ENCODE data around the gene MYMK.
A peak's percentile ranks its signal among the peaks of the same experiment; 100 is the strongest.

MYMK gene

DNA sequence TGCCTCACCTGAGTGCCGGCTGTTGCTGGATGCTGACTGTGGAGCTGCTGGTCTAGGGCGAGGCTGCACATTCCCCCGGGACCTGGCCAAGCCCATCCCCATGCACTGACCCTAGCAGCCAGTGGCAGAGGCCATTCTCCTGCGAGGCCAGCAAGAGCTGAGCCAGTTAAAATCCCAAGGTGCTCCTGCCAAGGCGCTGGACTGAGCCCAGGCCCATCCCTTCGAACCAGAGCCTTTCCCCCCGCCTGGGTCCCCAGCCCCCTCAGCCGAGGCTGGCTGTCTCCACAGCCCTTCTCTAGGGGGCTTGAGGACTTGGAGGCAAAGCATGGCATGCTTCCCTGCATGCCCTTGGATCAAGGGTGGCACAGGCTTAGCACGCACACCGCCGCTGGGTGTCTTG lies 11.3 kb upstream of the MYMK start:
- no peak for DNase-seq (ENCODE audit: low read depth in 1 of 2, low spot score in 1 of 2)

DNA sequence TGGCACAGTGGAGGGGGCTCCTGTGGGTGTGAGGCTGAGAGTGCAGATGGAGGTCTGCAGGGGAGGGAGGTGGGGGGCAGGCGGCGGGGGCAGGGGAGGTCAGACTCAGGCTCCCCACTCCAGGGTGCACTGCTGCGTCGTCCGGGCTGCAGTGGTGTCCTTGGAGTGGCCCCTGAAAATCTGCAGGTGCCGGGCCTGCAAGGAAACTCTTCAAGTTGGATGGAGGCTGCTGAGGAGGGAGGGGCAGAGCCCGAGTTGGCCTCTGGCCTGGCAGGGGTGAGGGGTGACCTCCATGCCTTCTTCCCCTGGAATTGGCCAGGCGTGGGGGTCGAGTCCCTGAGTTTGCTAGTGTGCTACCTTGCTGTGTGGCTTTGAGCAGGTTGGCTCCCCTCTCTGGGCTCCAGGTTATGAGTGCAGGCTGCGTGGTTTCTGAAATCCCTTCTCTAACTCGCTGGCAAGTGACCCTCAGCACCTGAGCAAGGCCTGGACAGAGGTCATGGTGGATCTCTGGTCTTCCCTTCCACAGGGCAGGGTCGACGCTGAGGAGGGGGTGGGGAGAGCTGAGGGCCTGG lies 10.6 kb upstream of the MYMK start:
- DNase-seq (ENCODE audit: low read depth in 1 of 2, low spot score in 1 of 2): no peak

DNA sequence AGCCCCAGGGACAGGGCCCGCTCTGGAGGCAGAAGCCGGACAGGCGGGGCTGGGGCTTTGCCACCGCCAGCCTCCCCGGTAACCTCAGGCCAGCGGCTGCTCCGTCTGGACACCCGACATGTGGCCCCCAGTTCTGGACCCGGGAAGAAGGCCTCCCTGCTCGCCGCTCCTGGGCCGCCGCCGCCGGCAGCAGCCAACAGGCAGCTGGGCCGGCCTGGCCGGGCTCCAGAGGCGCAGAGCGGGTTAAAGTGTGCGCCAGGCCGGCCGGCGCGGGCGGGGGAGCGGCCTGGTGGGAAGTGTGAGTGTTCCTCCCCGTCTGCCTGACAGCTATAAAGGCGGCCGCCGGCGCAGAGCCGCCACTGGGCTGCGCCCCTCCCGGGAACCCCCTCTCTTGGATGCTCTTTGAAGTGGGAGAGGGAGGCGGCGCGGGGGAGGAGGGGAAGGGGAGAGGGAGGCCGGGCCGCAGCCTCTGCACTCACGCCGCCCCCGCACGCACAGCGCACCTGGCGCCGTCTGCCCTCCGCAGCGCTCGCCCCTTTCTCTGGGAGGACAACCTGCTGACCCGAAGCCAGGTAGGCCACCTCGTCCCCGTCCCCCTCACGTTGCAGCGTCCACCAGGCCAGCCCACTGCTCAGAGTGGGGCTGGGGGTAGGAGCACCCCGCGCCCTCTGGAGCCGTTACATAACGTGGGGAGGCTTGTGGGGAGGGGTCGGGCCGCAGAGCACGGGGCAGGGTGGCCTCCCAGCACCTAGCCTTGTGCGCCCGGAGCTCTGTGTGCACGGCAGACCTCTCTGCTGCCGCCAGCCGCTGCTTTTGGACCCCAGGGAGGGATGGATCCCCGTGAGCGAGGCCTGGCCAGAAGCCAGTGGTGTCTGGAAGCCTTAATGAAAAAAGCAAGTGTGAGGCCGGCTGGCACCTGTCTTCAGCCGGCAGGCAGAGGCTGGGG lies 9.9 kb upstream of the MYMK start, which contains the start of gene ADAMTSL2:
TSS of gene ADAMTSL2 (plus strand) at position 359 of the 946 bp plus-strand sequence. CDS start 2,009 bp downstream, outside the sequence.
- no peak for DNase-seq (ENCODE audit: low read depth in 1 of 2, low spot score in 1 of 2)

DNA sequence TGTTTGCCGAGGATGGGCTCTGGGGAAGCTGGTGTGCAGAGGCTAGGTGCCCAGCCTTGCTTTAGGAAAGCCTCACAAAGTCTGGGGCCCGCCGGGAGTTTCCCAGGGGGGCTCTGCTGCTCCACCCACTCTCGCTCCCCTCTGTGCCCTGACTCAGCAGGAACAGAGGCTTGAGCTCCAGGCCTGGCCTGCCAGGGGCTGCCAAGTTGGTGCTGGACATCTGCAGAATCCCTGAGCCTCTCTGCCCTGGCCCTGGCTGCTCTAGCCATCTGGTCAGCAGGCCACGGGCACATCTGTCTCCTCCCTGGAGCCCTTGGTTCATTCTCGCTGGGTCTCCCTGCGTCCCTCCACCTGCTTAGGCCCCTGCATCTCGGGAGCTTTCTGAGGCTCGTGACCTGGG lies 9.1 kb upstream of the MYMK start:
- DNase-seq (ENCODE audit: low read depth in 1 of 2, low spot score in 1 of 2): no peak

DNA sequence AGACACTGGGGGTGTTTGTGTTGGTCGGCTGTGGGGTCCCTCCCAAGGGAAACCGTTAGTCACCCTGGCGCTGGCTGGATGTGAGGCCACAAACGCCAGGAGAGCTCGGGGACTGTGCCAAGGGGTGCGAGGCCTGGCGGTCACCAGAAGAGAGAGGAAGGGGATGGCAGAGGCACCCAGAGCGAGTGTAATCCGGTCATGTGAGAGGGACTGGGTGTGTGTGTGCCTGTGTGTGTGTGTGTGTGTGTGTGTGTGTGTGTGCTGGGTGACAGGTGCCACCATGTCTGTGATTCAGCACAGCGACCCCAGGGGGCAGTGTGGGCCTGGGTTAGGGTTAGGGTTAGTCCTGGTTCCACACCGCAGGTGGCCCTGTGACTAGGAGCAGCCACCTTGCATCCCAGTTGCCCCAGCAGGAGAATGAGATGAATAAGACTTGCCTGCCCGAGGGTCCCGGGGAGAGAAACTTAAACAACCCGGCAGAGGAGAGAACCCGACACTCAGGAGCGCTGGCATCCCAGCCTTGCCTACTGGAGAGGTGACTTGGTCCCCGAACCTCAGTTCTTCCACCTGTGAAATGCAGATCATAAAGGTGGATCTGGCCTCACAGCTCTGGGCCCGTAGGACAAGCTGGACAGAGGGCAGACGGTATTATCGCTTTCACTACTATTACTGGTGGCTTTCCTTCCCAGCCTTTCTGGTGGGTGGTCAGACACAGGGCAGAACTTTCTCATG lies 8.3 kb upstream of the MYMK start:
- DNase-seq (ENCODE audit: low read depth in 1 of 2, low spot score in 1 of 2): peak; percentile 28 to 58

DNA sequence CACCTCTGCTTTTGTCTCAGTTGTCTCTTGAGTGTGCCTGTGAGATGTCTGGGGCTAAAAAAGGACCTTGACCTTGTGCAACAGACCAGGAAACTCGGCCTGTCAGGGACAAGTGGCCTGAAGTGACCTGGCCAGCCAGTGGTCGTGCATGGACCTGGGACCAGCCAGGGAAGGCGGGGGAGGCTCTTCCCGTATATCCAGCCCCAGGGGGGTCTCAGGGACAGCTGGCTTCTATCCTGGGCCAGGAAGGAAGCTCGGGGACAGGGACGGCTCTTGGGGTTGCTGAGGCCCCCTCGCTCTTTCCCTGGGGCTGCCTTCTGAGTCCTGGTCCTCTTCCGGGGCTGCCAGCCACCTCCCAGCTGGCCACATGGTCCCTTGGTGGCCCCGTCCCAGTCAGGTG lies 6.5 kb upstream of the MYMK start:
- DNase-seq (ENCODE audit: low read depth in 1 of 2, low spot score in 1 of 2): no peak

DNA sequence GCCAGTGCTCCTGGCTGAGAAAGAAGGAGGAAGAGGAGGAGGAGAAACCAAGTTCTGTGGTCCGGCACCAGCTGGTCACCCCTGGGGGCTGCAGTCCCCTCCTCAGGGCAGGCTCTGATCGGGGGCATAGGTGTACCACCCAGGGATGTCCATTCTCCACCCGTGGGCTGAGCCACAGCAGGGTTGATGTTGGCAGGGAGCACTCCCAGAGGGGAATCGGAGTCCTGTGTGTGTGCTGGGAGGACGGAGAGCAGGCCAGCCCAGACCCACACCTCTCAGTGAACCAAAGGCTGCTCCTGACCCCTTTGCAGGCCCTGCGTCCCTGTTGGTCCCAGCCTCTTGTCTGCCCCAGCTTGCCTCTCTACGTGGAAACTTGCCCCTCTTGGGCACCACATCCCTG lies 5.1 kb upstream of the MYMK start:
- no peak for DNase-seq (ENCODE audit: low read depth in 1 of 2, low spot score in 1 of 2)

DNA sequence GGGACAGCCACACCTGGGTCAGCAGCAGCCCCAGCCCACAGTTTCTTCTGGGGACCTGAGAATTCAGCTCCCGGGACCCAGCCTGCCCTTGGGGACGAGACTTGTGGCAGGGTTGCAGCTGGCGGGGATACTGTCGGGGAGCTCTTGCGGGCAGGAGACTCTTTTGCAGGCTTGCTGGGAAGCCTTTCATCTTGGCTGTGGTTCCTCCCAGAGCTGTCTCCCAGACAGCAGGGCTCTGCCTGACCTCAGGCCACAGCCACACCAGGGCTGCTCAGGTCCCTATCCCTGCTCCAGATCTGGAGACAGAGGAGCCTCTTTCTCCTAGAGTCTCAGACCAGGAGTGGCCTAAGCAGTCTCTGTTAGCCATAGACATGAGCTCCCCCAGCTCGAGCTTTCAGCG lies 4.7 kb upstream of the MYMK start:
- no peak for DNase-seq (ENCODE audit: low read depth in 1 of 2, low spot score in 1 of 2)

DNA sequence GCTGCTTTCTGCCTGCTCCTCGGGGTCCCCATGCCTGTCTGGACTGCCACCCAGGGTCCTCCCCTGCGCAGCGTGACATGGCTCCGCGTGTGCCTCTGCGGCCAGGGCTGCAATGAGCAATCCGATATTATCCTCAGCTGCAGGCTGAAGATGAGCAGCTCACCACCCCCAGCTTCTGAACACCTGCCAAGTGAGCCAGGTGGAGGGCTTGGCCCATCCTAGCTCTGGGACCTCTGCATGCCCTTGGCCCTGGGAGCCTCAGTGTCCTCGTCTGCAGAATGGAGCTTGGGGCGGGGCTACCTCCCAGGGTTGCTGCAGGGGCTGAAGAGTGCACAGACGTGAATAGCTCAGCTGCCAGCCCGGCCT lies 4.1 kb upstream of the MYMK start:
- no peak for DNase-seq (ENCODE audit: low read depth in 1 of 2, low spot score in 1 of 2)

DNA sequence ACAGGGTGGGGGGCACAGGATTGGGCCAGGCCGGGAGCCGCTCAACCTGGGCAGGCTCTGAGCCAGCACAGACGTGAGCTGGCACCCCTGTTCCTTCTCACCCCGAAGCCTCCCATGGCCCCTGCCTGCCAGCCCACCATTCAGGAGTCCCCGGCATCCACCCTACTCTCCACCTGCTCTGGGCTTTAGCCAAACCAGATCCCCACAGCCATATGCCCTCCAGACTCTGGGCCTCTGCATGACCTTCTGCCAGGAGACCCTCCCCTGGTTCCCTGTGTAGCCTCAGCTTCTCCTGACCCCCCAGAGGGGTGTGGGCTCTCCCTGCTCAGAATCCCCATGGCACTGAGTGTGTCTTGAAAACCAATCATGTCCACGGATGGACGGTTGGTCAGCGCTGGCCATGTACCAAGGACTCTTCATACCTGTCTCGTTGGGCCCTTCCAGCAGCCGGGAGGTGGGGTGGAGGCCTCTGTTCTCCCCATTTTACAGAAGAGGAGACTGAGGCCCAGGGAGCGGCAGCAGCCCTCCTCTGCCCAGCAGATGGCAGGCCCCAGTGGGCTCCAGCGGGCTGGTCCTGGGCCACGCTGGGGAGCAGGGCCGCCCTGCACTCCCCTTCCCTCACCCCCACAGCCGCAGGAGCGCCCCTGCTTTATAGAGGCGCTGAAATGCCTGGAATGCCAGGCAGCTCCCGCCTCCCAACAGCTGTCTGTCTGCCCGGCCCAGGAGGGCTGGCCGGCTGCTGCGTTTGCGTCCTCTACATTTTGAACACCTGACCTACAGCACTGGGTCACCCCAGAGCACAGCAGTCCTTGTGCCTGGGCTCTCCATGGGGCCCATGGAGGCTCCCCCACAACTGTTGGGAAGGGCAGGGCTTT lies 3.5 kb upstream of the MYMK start:
- DNase-seq (ENCODE audit: low read depth in 1 of 2, low spot score in 1 of 2): no peak

DNA sequence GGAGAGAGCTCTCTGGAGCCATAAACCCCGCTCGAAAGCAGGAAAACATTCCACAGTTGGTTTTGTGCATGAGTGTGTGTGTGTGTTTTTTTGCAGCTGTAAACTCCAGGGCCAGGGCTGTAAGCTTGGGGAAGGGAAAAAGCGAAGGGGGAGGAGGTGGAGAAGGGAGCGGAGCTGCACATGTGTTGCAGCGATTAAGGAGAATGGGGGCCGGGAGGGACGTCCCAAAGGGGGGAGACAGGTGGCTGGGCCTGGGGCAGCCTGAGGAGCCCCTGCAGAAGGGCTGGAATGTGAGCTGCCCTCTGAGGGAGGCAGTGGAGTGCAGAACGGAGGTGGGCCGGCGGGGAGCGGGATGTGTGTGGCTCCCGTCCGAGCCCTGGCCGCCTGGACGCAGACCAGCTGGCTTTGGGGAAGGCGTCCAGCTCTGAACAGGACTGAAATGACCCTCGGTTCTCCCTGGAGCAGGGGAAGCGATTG lies 2.7 kb upstream of the MYMK start:
- DNase-seq (ENCODE audit: low read depth in 1 of 2, low spot score in 1 of 2): no peak

DNA sequence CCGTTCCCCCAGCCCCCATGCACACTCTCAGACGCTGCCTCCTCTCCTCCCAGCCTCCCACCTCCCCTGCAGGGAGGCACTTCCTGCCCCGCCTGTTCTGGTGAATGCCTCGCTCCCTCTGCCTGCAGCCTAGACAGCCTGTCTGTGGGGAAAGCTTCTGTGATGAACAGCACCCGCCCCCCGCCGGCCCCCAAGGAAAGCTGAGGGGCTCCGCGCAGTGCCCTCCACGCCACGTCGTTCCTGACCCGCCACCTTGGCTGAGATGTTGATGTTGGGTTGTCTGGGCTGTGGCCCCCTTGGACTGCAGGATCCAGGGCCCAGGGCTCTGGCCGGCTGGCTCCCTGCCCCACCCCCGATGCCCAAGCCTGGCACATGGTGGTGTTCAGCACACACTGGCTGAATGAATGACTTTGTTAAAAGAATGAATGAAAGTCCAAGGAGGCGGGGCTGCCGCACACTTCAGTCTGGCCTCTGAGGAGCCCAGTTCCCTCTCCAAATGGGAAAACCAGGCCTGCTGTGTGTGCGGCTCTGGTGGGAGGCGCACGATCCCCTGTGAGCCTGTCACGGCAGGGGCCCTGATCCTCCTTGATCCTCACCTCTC lies 2.1 kb upstream of the MYMK start:
- DNase-seq (ENCODE audit: low read depth in 1 of 2, low spot score in 1 of 2): no peak

DNA sequence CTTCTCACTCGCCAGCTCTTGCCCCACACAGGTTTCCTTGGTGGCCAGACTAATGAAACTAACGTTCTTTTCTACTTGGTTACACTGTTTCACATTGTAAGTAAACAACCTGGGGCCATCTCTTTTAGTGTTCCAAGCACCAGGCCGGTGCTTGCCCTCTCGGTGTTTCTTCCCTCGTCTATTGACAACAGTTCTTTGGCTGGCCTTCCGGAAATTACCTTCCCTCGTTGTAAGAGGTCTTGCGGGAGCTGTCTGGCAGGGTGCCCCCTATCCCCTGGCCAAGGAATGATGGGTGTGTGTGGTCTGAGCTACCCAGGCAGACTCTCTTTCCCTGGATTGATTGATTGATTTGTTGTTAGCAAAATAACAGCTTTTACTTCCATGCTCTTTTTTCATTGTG lies 918 bp upstream of the MYMK start:
- no peak for DNase-seq (ENCODE audit: low read depth in 1 of 2, low spot score in 1 of 2)

DNA sequence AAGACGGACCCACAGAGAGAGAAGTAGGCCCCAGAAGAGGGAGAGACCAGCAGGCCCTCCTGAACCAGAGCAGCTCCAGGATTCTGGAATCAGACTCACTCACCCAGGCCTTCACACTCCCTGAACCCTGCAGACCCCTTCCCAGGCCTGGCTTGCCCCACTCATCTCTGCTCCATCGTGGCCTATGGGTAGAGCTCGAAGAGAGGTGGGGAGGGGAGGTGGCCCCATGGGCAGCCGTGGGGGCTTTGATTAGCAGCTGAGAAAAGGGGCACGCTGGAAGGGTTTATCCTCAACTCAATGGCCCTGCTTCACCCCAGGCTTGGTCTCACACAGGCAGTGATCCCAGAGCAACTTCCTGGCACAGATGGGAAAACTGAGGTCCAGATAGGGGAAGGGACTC lies 613 bp downstream of the MYMK start:
- DNase-seq (ENCODE audit: low read depth in 1 of 2, low spot score in 1 of 2): no peak

DNA sequence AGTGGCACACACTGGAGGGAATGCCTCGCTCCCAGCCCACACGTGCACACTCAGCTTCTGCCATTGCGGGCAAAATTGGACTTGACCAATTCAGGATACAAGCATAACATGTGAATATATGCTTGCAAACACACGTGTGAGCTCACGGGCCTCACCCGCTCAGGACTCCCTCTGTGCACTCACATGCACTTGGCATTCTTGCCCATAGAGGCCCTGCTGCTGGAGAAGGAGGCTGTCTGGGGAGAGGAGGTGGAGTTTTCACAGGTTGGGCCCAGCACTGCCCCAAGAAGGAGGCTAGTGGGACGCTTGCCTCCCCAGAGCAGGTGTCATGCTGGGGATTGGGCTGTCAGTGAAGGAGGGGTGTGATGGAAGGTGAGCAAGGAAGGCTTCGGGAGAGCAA lies 1.7 kb downstream of the MYMK start:
- DNase-seq (ENCODE audit: low read depth in 1 of 2, low spot score in 1 of 2): no peak

DNA sequence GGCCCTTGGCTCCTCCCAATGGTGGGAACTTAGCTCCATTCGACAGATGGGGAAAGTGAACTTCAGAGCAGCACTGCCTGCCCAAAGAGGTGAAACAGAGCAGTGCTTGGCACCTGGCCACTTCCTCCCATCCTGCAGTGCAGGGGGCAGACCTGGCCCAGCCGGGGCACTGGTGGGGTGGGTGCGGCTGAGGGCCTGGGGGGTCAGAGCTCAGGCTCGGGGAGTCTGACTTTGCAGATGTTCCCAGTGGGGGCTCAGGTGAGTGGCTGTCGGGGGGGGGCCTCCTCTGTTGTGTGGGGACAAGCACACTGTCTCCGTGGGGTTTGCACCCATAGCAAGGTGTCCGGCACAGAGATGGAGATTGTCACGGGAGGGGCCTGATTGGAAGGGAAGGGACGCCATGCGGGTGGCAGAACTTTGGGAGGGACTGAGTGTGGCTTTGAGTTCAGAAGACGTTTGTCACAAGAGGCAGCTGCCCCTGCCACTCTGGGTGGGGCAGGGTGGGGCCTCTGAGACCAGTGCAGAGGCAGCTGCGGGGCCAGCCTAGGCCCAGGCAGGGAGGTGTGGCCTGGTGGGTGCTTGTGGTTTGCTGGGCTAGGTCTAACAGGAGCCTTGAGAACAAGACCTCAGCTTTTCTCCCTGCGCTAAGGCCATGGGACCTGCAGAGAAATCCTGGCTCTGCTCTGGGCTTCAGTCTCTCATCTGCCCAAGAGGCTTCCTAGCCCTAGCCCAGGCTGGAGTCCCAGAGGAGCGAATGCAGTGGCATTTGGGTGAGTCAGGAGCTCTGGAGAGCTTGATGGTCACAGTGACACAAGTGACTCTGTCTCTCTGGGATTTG lies 2.5 kb downstream of the MYMK start:
- DNase-seq (ENCODE audit: low read depth in 1 of 2, low spot score in 1 of 2): no peak

DNA sequence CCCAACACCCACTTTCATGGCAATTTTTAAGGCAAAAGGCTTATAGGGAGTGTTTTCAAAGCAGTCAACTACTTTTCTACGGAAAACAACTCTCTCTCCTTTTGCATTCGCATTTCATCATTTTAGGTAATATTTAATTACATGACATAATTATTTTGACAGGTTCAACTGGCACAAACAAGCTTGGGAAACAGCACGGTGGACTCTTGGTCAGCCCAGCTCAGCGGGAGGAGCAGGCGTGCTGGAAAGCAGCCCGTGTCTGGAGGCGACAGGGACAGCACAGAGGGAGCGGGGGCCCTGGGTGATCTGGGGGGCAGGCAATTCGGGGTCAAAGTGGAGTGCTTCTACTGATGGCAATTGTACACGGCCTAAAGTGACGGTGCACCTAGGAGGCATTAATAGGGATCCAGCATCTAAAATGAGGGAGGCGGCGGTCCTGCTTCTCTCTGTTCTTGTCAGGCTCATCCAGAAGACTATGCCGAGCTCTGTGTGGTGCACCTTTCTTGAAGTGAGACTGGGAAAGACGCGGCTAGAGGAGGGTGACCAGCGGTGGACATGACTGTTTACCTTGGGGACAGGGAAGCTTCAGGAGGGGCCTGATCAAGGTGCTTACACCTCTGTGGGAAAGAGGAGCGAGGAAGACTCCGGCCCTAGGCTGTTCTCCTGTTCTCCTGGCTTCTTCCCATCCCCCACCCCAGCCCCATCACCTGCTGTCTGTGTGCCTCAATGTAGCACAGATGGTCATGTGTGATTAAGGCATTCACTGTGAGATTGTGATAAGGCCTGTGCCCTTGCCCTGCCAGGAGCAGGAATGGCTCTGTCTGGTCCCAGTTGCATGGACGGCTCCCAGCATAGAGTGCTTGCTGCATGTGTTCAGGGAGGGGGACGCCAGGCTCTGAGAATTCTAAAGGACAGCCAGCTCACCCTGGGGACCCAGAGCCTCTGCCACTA lies 3.4 kb downstream of the MYMK start:
- DNase-seq (ENCODE audit: low read depth in 1 of 2, low spot score in 1 of 2): no peak

DNA sequence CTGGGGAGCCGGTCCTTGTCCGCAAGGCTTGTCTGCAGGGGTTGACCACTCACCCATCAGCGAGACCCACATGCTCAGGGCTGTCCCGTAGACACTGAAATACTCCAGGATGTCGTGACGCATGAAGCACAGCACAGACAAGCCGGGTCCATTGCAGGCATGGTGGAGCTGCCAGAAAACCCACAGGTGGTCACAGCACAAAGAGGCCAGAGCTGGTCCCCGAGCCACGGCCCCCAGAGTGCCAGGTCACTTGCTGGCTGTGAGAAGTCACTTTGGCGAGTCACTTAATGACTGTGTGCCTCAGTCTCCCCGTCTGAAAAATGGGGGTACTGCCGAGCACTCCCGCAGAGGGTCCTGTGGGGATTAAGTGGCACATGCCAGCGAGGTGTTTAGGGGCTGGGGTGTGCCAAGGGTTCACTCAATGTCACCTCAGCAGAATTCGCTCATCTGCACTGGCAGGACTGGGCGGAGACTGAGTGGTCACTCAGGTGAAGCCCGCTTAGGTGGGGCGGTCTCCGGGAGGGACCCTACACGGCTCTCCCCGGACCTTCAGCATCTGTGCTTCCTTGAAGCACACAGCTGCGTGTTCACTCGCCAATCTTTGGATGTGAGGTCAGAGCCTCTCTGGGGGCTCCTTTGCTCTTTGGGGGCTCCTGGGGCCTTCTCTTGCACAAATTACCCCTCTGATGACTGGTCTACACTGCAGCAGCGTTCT lies 4.5 kb downstream of the MYMK start:
- DNase-seq (ENCODE audit: low read depth in 1 of 2, low spot score in 1 of 2): no peak
